GM13977 (cell line): ENCODE results near the gene MYO15B.

Source experiments
- DNase-seq: peaks from one replicate; pipeline ENCODE4 v3.0.0; 2012; ENCODE audit warnings: low spot score
- CTCF ChIP-seq: IDR thresholded peaks from 2 replicates; pipeline ENCODE4 v1.5.1; 2012; ENCODE audit warnings: mild to moderate bottlenecking, control low read depth; ENCODE audit not compliant: insufficient read depth; ENCODE audit errors: extremely low read depth, missing control alignments
- in situ Hi-C: fragments of 300-500 bp; cut with MboI; formaldehyde crosslinking; loops from one replicate; pipeline ENCODE4 v1.12.0; 2022; ENCODE audit warnings: low sequenced_read_pairs, low pct_unique_long_range_greater_than_20kb, mixed read lengths, inconsistent platforms; ENCODE audit not compliant: unreplicated experiment

The MYO15B gene

DNA sequence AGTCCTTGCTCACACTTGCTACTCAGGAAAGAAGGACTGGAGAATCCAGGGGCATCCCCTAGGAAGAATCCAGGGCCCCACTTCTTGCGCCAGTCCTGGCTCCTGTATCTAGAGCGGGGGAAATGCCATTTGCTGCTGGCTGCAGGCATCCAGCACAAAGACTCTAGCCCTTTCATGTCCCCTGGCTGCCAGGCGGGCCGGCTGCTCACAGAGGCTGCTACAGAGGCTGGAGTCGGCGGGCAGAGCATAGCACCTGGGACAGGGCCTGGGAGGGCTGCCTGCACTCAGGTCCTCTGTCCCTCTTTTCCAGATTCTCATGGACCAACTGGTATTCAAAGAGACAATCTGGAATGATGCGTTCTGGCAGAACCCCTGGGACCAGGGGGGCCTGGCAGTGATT lies 59.5 kb downstream of the MYO15B start:
- no peak for TF ChIP-seq CTCF
- in situ Hi-C loops: no loop called here
- no peak for DNase-seq

GRCh38 chr17:75647921-75648320 lies 60.3 kb downstream of the MYO15B start:
- in situ Hi-C loops: no loop called here
- no peak for TF ChIP-seq CTCF
- no peak for DNase-seq

DNA sequence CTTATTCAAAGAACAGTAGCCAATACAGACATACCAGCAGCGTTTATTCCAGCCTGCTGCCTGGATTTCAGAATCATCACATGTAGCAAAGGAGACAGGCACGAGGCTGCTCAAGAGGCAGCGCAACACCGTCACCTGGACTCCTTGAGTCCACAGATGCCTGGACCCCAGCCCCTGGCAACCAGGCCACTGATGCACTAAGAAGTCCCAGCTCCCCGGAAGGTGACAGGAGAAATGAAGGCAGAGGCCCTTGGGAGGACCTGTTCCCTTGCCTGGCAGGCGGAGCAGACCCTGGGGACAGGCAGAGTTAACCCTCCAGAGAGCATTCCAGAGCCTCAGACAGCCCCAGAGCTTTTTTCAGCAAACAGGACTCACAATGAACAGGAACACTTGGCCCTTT lies 62.1 kb downstream of the MYO15B start:
- DNase-seq: no peak
- no peak for TF ChIP-seq CTCF
- in situ Hi-C loops: no loop called here

DNA sequence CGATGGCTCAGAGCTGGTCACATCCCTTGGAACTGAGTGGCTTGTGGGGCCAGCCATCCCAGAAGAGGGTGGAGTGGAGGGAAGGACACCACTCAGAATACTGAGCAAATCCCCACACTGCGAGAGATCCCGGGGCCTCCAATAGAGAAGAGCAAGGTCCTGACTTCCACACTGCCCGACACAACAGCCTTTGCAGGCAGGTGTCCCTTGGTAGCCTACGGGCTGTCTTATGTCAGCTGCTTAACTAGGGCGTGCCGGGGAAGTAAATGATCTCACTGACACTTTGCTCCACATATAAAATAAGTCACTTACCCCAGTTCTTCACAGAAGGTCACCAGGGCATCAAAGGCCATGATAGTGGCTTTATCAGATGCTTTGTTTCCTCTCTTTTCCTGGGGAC lies 63.3 kb downstream of the MYO15B start:
- no peak for TF ChIP-seq CTCF
- no peak for DNase-seq
- in situ Hi-C loops: no loop called here

DNA sequence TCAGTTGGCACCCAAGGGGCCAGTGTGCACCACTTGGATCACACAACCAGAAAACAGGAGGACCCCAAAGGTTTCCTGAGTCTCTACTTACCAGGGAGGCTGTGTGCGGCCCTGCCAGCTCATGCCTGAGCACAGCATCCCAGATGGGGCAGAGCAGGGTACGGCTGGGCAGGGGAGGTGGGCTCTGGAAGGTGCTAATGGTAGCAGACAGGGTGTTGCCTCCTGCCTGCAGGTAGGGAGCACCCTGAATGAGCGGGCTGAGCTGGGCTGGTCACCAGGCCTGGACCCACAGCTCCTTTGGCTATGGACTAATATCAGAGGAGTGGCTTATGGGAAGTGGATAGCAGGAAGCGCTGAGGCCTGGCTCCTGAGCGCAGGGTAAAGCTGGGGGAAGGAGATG lies 64.7 kb downstream of the MYO15B start:
- in situ Hi-C loops: no loop called here
- no peak for DNase-seq
- no peak for TF ChIP-seq CTCF

- peak; percentile 71 for TF ChIP-seq CTCF
- in situ Hi-C loops: no loop called here
- peak; percentile 64 for DNase-seq
Observed at GRCh38 chr17:75652934-75653549, 65.4 kb downstream of the MYO15B start.

GRCh38 chr17:75654176-75654575 lies 66.6 kb downstream of the MYO15B start:
- TF ChIP-seq CTCF: no peak
- in situ Hi-C loops: no loop called here
- no peak for DNase-seq
